Ramos (cell line): Measurements from ENCODE around the gene GADL1.

ENCODE experiments used
- in situ Hi-C: fragments of 300-500 bp; cut with MboI; formaldehyde crosslinking; loops from one replicate; pipeline ENCODE4 v1.14.3; 2022; ENCODE audit warnings: low sequenced_read_pairs; ENCODE audit not compliant: unreplicated experiment

Gene GADL1

DNA sequence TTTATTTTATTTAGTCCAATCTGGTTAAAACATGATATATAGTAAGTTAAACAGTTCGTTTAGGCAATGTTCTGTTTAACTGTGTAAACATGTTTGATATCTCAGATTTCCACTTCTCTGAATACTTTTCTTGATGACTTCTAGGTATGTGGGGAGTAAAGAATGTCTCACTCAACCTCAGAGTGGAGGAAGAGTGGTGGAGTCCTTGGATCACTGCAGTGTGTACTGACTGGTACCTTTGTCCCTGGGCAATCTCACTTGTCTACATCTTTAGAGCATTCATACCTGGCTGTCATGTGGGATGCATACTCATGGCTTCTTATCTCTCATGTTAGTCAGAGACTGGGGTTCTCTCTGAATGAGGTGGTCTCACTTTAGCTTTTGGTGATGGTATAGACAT is 15.6 kb downstream of the GADL1 start:
- in situ Hi-C loops: no loop called here

DNA sequence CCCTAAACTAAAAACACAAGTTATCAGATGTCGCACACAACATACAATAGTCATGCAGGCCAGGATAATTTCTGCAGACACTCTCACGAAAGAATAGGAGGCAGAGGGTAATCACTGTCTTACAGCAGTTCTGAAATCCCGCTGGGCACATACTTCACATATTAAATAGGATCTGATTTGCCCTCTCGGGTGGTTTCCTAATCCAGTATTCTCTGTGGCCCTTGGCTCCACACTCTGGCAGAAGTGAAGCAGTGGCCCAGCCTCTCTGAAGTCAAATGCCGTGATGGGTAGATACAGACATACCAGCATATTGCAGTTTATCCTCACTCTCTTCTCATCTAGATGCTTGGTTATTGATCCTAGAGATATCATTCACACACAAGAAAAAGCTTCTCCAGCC is 19.0 kb downstream of the GADL1 start:
- in situ Hi-C loops: no loop called here

DNA sequence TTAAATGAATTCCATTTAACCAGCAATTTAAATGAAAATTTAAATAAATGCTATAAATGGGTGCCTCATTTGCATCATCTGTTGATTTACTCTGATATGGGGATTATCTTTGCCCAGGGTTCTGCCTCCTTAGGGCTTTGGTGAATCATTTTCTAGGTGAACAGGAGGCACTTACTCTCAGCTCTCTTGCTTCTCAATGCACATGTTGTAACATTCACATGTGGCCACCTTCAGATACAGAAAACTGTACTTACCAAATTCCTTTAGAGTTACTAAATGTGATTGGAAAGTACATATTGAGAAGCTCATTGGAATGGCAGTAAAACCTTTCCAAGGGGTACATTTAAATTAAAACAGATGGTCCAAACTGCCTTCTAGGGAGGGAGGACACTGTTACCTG is 20.8 kb downstream of the GADL1 start:
- in situ Hi-C loops: no loop called here

DNA sequence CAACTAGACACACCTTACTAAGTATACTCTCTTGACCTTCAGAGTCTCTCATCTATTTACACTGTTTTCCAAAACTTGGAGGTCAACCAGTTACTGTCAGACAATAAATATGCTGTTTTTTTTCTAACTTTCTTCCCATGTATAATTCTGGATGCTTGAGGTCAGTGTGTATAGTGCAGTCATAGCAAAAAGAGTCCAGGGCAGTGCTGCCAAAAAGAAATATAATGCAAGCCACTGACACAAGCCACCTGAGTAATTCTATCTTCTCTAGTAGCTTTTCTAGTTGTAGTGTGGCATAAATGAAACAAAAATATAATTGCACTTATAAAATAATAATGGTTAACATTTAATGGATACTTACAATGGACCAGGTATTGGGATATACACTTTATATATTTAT is 21.6 kb downstream of the GADL1 start:
- in situ Hi-C loops: no loop called here

DNA sequence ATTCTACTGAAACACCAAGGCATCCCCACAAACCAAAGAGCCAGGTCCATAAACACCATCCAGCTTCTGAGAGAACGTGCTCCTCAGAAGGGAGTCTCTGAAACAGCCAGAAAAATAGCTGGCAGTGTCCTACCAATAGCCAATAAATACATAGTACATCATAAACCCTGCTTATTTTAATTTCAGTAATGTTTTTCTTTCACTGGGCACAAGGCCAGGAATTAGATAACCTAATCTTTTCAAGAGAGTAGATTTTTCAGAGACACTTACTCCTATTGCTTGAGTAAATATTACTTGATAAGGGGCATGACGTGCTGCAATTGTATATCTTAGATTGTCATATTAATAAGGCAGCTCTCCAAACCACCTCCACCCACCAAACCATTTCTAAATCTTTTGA is 22.7 kb downstream of the GADL1 start:
- in situ Hi-C loops: no loop called here

DNA sequence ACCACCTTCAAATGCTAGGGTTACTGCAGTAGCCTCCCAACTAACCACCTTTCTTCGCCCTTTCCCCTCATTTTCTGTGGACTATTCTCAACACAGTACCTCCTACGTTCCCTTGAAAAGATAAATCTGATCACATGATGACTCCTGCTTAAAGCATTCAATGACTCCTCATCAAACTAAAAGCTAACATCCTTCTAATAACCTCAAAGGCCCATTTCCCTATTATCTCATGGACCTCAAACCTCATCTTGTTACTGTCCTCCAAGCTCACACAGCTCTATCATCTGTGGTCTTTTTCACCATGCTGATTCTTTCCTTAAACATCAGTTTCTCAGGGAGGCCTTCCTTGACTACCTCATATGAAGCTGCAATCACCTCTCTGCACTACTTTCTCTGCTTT is 29.6 kb downstream of the GADL1 start:
- in situ Hi-C loops: no loop called here

DNA sequence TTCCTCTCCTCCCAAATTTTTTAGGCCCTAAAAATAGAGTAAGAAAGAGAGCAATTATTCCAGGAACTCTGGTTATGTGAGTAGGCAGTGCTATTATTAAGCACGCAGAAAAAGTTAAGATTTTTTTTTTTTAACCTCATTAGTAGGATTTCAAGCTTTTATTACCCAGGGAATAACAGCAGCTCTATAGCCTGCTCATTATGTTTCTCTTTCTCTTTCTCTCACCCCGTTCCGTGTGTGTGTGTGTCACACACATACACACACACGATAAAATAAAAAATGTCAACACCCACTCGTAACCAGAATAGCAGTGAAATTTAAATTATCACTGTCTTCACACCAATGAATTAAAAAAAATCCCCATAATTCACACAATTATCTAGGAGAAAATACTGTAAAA is 30.3 kb downstream of the GADL1 start:
- in situ Hi-C loops: no loop called here

DNA sequence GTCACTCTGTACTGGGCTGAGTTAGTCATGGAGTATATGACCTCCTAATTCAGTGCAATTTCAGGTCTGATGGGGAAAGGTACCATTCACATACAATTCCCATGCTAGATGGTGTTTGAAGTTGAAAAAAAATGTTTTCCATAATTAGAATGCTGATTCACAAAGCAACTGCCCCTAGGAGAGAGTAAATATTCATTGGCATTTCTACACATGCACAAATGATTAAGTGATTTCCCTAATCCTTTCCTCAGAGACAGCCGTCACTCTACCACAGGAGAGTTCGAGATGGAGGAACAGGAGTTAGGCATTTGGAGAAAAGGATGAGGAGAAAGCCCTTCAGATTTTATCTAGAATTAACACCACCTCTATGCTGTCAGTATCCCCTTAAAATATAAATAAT is 32.5 kb downstream of the GADL1 start:
- in situ Hi-C loops: no loop called here

DNA sequence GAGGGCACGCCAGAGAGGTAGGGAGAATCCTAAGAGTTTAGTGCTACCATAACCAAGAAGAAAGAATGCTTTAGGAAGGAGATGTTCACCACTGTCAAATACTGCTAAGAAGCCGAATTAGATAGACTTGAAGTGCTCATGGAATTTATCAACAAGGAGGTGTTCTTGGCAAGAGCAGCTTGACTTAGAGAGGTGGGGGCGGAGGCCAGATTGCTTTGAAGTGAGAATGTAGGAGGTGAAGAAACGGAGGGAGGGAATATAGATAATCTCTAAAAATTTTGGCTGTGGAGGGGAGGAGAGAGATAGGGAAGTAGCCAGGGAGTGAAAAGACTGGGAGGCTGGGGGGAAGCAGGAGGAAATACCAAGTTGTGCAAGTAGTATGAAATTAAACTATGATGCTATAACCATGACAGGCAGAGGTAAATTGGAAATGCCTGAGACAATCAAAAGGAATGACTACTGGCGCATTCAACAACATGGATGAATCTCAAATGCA is 35.5 kb downstream of the GADL1 start:
- in situ Hi-C loops: no loop called here

DNA sequence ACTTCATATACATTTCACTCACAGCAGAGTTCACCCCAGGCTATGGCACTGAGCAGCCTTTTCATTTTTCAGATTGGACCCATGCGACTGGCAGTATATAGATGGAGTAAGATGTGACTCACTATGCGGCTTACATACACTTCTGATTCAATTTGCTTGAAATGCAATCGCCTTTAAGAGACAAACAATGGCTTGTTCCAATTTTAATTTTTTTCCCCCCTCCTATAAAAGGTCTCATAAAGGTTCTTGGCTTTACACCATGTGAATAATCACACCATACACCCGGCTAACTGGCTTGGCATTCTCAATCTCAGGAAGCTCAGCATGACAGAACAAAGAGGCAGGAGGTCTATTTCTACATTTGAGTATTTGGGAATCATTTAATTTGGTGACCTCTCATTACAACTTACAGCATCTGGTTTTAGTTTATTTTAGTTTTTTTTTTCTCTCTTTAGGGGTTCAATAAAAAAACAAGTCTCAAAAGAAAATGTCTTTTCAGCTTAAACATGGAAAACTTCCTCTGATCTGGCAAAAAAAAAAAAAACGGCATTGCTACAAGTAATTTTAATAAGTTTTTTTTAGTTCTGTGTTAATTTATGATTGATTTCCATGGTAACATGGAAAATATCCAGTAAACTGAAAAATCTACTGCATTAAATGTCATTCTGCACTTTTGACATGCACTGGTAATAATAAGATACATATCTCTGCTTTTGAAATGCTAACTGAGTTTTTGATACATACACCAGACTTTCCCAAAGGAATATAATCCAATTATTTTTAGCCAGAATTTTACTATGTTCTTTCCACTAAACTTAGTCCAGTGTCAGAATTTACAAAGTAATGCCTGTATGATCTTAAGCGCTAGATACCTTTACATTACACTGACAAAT is 38.8 kb downstream of the GADL1 start:
- in situ Hi-C loops: no loop called here

DNA sequence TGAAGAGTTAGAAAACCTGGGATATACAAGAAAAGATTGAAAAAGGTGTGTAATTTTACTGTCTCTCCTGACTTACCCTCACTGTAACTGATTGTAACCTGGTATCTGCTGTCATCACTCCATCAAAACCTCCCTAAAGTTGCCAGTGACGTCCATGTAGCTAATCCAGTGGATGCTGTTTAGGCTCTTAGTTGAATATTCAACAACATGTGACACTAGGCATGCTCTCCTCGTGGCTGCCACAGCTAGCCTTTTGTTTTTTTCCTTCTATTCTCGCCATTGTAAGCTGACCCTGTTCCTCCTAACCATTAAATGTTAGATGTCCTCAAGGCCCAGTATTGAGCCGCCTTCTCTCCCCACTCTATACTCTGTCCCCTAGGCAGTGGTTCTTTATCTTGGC is 41.6 kb downstream of the GADL1 start:
- in situ Hi-C loops: no loop called here

DNA sequence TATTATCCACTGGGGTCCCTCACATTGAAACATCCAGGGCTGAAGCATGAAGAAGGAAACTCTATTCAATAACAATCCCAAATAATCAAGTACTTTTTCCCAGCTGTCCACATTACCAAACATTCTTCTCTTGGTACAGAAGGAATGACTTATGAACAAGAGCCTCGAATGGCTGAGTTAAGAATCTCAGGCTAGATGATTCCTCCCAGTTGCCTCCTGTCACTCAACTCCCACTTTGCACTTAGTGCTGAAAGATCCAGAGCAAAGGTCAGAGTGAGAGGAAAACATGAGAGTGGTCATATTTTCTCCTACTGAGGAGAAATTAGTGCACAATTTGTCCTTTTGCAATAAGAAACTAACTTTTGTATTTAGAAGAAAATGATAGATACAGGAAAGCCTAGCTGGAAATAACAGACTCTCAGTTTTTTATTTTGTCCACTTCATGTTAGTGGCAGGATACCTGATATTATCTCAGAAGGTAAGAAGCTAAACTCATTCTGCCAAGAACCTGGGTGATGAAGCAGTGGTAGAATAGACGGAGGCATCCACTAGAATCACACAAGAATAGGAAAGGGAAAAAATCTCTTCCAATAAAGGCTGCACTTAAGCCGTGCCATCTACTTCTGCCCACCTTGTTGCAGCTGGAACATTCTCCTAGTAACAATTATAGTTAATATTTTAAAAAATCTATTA is 46.2 kb downstream of the GADL1 start:
- in situ Hi-C loops: no loop called here

DNA sequence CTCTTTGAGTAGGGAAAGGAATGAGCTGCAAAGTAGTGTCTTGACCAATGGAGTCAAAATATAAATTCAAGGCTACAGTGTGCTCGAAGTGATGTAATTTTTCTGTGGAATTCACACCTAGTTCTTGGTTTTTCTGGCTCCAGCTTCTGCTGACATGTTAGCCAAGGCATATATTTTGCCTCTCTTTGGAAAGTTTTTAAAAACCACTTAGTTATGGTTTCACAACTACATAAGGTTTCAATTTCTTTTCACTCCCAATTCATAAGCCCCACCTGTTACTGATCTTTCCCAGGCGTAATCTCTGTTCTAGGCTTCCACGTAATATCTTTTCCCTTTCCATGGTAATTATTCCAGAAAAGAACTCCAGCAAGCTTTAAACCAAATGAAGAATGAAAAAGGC is 46.9 kb downstream of the GADL1 start:
- in situ Hi-C loops: no loop called here

DNA sequence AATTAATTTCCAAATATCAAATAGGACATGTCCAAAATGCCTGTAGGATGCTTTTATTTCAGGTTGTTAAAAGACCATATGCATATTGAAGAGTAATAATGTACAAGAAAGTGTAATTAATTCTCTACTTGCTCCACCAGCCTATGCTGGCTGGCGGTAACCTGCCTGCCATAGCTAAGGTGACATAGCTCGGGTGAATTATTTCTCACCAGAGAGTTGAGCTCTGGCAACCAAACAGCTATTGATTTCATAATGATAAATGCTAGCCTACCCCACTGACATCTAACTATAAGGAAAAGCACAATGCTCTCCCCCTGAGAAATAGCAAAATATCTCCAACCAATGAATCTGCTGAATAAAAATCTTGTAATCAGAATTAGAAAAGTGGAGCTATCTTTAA is 48.9 kb downstream of the GADL1 start:
- in situ Hi-C loops: no loop called here

DNA sequence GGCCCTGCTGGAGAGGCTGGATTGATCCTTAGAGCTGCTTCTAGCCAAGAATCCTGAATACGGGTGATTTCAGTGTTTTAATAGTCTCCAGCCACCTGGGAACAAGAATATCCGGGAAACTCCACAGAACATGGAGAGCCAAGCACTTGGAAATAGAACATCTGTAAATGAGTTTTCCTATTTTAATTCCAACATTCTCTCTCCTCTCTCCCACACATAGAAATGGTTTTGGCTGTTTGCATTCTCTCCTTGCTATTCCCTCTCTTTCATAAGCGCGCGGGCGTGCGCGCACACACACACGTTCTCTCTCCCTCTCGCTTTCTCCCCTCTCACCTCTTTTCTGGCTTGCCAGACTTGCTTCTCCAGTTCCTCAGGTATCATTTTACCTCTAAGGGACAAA is 50.6 kb downstream of the GADL1 start:
- in situ Hi-C loops: no loop called here

DNA sequence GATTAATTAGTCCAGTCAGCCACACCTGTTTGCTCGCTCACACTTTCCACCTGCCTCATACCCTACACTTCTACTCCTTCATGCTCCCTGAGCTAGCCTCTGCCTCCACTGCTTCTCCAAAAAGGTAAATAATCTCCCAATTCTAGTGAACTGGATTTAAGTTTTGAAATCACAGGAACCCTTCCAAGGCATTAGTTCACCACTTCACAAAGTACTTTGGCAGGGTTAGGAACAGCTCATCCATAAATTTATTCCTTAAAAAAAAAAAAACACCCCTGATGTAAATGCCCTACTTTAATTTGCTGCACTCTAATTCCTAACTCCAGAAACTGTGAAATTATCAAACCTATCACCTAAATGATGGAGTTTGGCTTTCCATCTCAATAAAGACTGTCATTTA is 58.3 kb downstream of the GADL1 start:
- in situ Hi-C loops: no loop called here

DNA sequence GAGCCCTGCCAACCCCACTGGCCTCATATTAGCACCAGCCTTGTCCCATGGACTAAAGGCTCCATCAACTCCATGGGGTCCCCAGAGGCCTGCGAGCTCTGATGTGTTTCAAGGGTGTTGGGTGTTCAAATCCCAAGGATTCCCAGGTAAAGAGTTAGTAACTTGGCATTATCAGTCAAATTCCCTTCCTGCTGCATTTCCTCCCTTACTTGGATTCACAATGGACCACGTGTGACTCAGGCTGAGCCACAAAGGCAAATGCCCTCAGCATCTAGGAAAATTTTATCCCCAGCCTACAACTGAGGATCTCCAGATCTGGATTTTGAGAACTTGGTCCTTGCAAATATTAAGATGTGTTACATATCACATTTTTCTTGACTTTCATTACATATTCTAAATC is 58.8 kb downstream of the GADL1 start:
- in situ Hi-C loops: no loop called here

DNA sequence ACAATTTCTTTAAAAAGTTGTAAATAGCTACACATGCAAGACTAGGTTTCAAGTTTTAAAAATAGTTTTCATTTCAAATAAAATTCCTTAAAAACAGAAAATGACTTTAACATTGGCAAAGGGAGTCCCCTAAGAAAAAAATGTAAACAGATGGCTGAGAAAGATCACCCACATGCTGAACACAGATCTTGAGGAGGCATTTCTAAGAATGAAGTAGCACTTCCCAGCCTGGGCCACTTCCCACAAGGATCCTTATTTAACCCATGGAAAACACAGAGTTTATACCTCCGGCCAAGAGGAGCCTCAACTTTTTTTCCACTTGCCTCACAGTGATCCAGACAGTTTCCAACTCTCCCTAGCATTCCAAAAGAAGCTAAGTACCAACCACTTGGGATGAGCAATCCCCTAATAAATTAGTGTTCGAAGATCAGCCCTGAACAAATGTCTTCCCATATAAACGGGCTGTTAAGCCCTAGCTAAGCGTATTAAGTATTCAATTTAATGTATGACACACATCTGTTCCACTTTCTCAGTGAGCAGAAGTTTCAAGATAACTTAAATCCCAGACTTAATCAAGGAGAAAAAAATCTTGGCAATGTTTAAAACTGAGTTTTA is 61.4 kb downstream of the GADL1 start:
- in situ Hi-C loops: no loop called here

DNA sequence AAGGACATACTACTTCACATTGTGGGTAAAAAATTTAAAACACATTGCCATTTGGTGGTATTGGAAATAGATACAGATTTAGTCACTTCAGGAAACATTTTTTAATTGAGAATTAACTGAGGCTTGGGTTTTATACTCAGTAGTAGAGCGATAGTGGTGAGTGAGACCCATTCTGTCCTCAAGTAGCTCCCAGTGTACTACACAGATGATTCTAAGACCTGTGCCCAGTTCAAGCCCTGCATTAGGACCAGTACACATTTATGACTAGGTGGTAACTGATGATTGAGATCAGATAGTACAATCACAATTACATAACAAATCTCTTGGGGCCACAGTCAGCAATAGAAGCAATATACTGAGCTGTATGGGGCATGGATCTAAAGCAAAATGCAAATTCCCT is 67.4 kb downstream of the GADL1 start:
- in situ Hi-C loops: no loop called here

DNA sequence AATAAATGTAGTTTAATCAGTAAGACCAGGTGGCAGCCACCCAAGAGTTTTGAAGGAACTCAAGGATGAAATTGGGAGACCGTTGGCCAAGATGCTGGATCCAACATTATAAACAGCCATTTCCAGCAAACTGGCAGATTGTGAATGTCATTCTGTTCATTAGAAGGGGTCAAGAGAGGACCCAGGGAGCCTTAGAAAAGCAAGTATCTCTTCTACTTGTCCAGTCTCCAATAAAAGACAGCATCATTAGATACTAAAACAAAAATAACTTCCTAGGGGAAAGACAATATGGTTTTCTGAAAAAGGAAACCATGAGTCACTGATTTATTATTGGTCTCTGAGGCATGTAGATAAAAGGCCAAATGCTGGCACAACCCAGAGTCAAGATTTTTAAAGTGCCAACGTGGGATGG is 67.9 kb downstream of the GADL1 start:
- in situ Hi-C loops: no loop called here

DNA sequence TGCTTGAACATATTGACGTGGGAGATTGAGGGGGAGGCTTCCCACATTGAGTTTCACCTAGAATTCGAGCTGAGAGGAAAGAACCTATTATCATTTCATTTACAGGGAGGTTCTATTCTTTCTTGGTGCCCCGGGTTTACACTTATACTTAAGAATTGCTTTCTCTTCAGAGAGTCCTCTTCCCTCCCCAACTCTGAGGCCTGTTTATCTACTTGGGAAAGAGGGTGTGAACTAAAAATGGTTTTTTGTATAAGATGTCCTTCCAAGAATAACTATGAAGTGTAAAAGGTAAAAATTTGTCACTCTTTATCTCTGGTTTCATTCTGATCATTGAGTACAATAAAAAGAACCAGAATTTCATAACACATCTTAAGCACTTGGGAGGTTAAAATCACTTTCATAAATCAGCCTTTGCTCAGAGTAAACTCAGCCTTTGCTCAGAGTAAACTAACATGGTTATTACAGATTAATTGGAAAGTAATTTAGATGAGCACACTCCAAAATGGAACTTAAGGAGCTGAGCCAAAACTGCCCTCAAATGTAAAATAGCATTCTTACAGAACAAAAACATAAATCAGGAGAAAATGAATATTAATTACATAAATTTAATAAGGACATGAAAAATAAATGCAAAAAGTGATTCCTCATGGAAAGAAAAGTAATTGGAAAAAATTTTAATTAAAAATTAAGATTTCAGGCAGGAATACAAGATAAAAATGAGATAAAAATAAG is 75.2 kb downstream of the GADL1 start:
- in situ Hi-C loops: no loop called here
